HCT116 (cell line): ENCODE data around the gene CCN5. TPM values are rescaled to one million over a fixed set of nuclear protein-coding genes. Genes with fewer than 3 reads are reported as not detected.

Experiments used
- ATAC-seq: fragments of 200-7000 bp; cut with Tn5 transposase; 2 replicates; pipeline ENCODE4 v1.9.1; 2020; ENCODE audit warnings: mild to moderate bottlenecking, moderate library complexity
- BruUV-seq: library from RNA; stranded (reverse); fragments of 400-500 nt; replicated peaks from 2 replicates; lab custom pipeline; 2021; lab: Mats Ljungman, UMichigan
- CTCF ChIA-PET: fragments of 300-600 bp; sonication (Branson Sonifier 250); formaldehyde crosslinking; loops from one replicate; lab custom pipeline; 2021; ENCODE audit warnings: antibody characterized with exemption; lab: Charles Lee
- POLR2A ChIA-PET: fragments of 300-600, 350-600 bp; sonication (Branson Sonifier 250); formaldehyde crosslinking; loops from one replicate; lab custom pipeline; 2021; ENCODE audit warnings: antibody characterized with exemption; lab: Charles Lee
- RAD21 ChIA-PET, 2 experiments: fragments of 300-600 bp; sonication (Branson Sonifier 250); formaldehyde crosslinking; loops; one replicate each; lab custom pipeline; 2023; ENCODE audit warnings: low total read pairs in 2 of 2; ENCODE audit not compliant: uncharacterized antibody in 2 of 2, unreplicated experiment in 2 of 2, low non-redundant PET in 1 of 2; lab: Charles Lee
- DNase-seq: peaks from one replicate; pipeline ENCODE4 v3.0.0-alpha.2; 2010; ENCODE audit warnings: low read depth, low spot score
- H2AFZ ChIP-seq: fragments of 200-600 bp; shearing (Covaris generic), sonication (generic); 2 replicates; pipeline ENCODE4 v1.6.1; 2017; ENCODE audit warnings: low read depth, mixed run types, mixed read lengths, antibody characterized with exemption, low read length; ENCODE audit not compliant: poor library complexity, severe bottlenecking
- H3K27ac ChIP-seq: 2 replicates; pipeline ENCODE4 v1.5.1; 2012; ENCODE audit warnings: low read depth, low read length
- H3K27me3 ChIP-seq: fragments of 200-600 bp; sonication (generic); 2 replicates; pipeline ENCODE4 v1.6.1; 2016; ENCODE audit warnings: mixed run types, low read length, mixed read lengths; ENCODE audit not compliant: insufficient read depth
- H3K36me3 ChIP-seq, 2 experiments: fragments of 200-500 bp in 1 of 2; fragments of 200-600 bp in 1 of 2; sonication (Bioruptor generic) in 1 of 2; sonication (generic) in 1 of 2; 2 replicates each; pipeline versions ENCODE4 v1.5.1 to v1.6.1; 2014 to 2016; ENCODE audit warnings: low read length in 2 of 2, inconsistent platforms in 1 of 2, mixed read lengths in 1 of 2, mixed run types in 1 of 2; ENCODE audit not compliant: insufficient read depth in 2 of 2, control insufficient read depth in 1 of 2
- H3K4me1 ChIP-seq, 2 experiments: fragments of 200-600 bp in 1 of 2; sonication (generic) in 1 of 2; 2 replicates each; pipeline versions ENCODE4 v1.5.1 to v1.6.1; 2012 to 2017; ENCODE audit warnings: low read length in 2 of 2, inconsistent platforms in 1 of 2, mild to moderate bottlenecking in 1 of 2, mixed read lengths in 1 of 2, mixed run types in 1 of 2, moderate library complexity in 1 of 2; ENCODE audit not compliant: insufficient read depth in 2 of 2, control insufficient read depth in 1 of 2
- H3K4me2 ChIP-seq: fragments of 200-600 bp; sonication (generic); 2 replicates; pipeline ENCODE4 v1.6.1; 2017; ENCODE audit warnings: mixed run types, low read length, mixed read lengths
- H3K4me3 ChIP-seq, 2 experiments: fragments of 200-600 bp in 1 of 2; sonication (generic) in 1 of 2; replicated peaks in 1 of 2; 2 replicates each; pipeline ENCODE4 v1.5.1; 2011 to 2016; ENCODE audit warnings: low read length in 2 of 2, control low read depth in 1 of 2, low read depth in 1 of 2, mild to moderate bottlenecking in 1 of 2, mixed read lengths in 1 of 2, mixed run types in 1 of 2
- H3K79me2 ChIP-seq: fragments of 200-600 bp; sonication (generic); 2 replicates; pipeline ENCODE4 v1.6.1; 2017; ENCODE audit warnings: mild to moderate bottlenecking, mixed run types, low read length, moderate library complexity, mixed read lengths; ENCODE audit not compliant: insufficient read depth
- H3K9ac ChIP-seq: fragments of 200-600 bp; sonication (generic); 2 replicates; pipeline ENCODE4 v1.6.1; 2016; ENCODE audit warnings: low read length, mixed read lengths
- H3K9me2 ChIP-seq: fragments of 200-600 bp; sonication (generic), shearing (Covaris generic); 2 replicates; pipeline ENCODE4 v1.6.1; 2017; ENCODE audit warnings: mixed run types, mild to moderate bottlenecking, moderate library complexity; ENCODE audit not compliant: insufficient read depth
- H3K9me3 ChIP-seq, 2 experiments: fragments of 200-500 bp in 1 of 2; fragments of 200-600 bp in 1 of 2; sonication (Bioruptor generic) in 1 of 2; sonication (generic) in 1 of 2; 2 replicates each; pipeline ENCODE4 v1.6.1; 2014 to 2017; ENCODE audit warnings: low read length in 2 of 2, mixed read lengths in 2 of 2, inconsistent platforms in 1 of 2, low read depth in 1 of 2, mild to moderate bottlenecking in 1 of 2, mixed run types in 1 of 2, moderate library complexity in 1 of 2; ENCODE audit not compliant: control insufficient read depth in 1 of 2, insufficient read depth in 1 of 2
- H4K20me1 ChIP-seq: fragments of 200-600 bp; sonication (generic), shearing (Covaris generic); 2 replicates; pipeline ENCODE4 v1.6.1; 2017; ENCODE audit warnings: mixed run types, mild to moderate bottlenecking, moderate library complexity; ENCODE audit not compliant: insufficient read depth
- EGR1 ChIP-seq: IDR thresholded peaks from 2 replicates; pipeline ENCODE4 v1.6.1; 2012; ENCODE audit warnings: low read depth
- ELF1 ChIP-seq: IDR thresholded peaks from 2 replicates; pipeline ENCODE4 v1.6.1; 2012; ENCODE audit warnings: low read depth, borderline replicate concordance
- EZH2 ChIP-seq: fragments of 200-600 bp; sonication (generic); IDR thresholded peaks from 2 replicates; pipeline ENCODE4 v1.6.1; 2017; ENCODE audit warnings: antibody characterized with exemption, mixed run types
- EZH2phosphoT487 ChIP-seq: fragments of 200-600 bp; IDR thresholded peaks from 2 replicates; pipeline ENCODE4 v1.6.1; 2018; ENCODE audit warnings: antibody characterized with exemption, borderline replicate concordance
- POLR2A ChIP-seq: IDR thresholded peaks from 2 replicates; pipeline ENCODE4 v1.7.0; 2011; ENCODE audit warnings: borderline replicate concordance; ENCODE audit not compliant: insufficient read depth, insufficient read length; ENCODE audit errors: extremely low read depth
- RAD21 ChIP-seq: IDR thresholded peaks from 2 replicates; pipeline ENCODE4 v1.6.1; 2012; ENCODE audit warnings: low read depth, mild to moderate bottlenecking
- SP1 ChIP-seq: IDR thresholded peaks from 2 replicates; pipeline ENCODE4 v1.6.1; 2012; ENCODE audit warnings: low read depth
- SRF ChIP-seq: IDR thresholded peaks from 2 replicates; pipeline ENCODE4 v1.6.1; 2012; ENCODE audit warnings: low read depth
- TCF7L2 ChIP-seq: IDR thresholded peaks from 2 replicates; pipeline ENCODE4 v1.7.0; 2011; ENCODE audit warnings: borderline replicate concordance, inconsistent platforms; ENCODE audit not compliant: insufficient read depth, insufficient read length; ENCODE audit errors: extremely low read depth
- YY1 ChIP-seq: IDR thresholded peaks from 2 replicates; pipeline ENCODE4 v1.6.1; 2011; ENCODE audit warnings: low read length, low read depth, moderate library complexity, mild to moderate bottlenecking; ENCODE audit not compliant: insufficient replicate concordance; ENCODE audit errors: extremely low read depth
- ZFX ChIP-seq: fragments of 450-650 bp; IDR thresholded peaks from 2 replicates; pipeline ENCODE4 v1.6.1; 2017
- ZNF274 ChIP-seq: fragments of 200-500 bp; sonication (Bioruptor generic); IDR thresholded peaks from 2 replicates; pipeline ENCODE4 v1.6.1; 2014; ENCODE audit warnings: mild to moderate bottlenecking, low read depth, low read length, inconsistent platforms
- intact Hi-C: fragments of 100-400 bp; cut with micrococcal nuclease; formaldehyde crosslinking; loops from 2 replicates; pipeline ENCODE4 v1.10.0; 2022
- total RNA-seq: library from RNA; stranded (reverse); gene quantifications from one replicate; pipeline ENCODE4 v1.2.1, GENCODE V29; 2021; ENCODE audit not compliant: unreplicated experiment
- TF ChIP-seq, protein P1 (sequence below): IDR thresholded peaks from 2 replicates; pipeline ENCODE4 v1.6.1; 2012
- TF ChIP-seq, protein P2 (sequence below): IDR thresholded peaks from 2 replicates; pipeline ENCODE4 v1.6.1; 2012
- TF ChIP-seq, protein P3 (sequence below), 3 experiments: fragments of 200-600 bp in 1 of 3; sonication (generic) in 1 of 3; IDR thresholded peaks in 2 of 3; conservative IDR thresholded peaks in 1 of 3; 2 replicates each; pipeline ENCODE4 v1.5.1; 2012 to 2017; ENCODE audit warnings: low read depth in 2 of 3, low read length in 2 of 3, antibody characterized with exemption in 1 of 3, borderline replicate concordance in 1 of 3, control low read depth in 1 of 3, mild to moderate bottlenecking in 1 of 3, mixed read lengths in 1 of 3, mixed run types in 1 of 3, moderate library complexity in 1 of 3; ENCODE audit not compliant: insufficient read depth in 1 of 3
- TF ChIP-seq, protein P4 (sequence below): IDR thresholded peaks from 2 replicates; pipeline ENCODE4 v1.6.1; 2011; ENCODE audit warnings: mild to moderate bottlenecking, low read length, moderate library complexity; ENCODE audit not compliant: insufficient replicate concordance; ENCODE audit errors: extremely low read depth

CCN5 gene
- total RNA-seq, 1 experiment from 2014 or later = 0.20 TPM

DNA sequence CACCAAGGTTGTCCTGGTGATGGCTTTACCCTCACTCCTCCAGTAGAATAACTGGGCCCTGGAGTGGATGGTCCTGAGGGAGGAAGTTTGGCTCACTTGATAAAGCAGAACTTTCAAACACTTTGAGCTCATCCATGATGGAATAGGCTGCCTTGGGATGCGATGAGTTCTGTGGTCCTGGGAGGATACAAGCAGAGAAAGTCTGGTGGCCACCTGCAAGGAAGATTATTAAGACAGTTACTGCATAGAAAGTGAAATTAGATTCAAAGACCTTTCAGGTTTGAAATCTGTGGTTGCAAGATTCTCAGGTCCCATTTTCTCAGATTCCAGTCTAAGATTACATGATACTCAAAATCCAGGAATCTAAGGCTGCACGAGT is 19.9 kb upstream of the CCN5 start (continued):
- TF ChIP-seq EZH2 (no peak), TCF7L2 (no peak)

DNA sequence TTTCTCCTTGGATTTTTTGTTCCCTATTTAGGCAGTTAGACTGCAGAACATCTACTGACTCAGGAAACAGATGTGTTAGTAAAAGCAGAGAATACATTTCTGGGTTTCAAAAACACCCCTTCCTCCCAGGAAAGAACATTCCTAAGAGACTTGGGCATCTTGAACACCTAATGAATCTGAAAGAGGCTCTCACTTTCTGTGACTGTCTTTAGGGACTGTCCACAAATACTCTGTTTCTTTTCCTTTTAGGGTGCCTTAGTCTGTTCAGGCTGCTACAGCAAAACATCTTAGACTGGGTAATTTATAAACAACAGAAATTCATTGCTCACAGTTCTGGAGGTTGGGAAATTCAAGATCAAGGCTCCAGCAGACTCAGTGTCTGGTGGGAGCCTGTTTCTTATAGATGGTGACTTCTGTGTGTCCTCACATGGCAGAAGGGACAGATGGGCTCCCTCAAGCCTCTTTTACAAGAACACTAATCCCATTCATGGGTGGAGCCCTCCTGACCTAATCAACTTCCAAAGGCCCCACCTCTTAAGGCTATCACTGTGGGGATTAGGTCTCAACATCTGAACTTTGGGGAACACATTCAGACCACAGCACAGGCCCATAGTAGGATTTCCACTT is 19.4 kb upstream of the CCN5 start:
- intact Hi-C loops = no loop called here
- ATAC-seq (no peak), DNase-seq (no peak)
- Histone ChIP-seq H3K9me2 (no peaks in the 10 kb centered on the region), H3K4me1 (peaks cover 19 to 20% of the 10 kb centered on the region in 2 experiments), H3K9me3 (peaks cover 0 to 5% of the 10 kb centered on the region in 2 experiments; a peak in 1 of 4 replicates), H4K20me1 (no peaks in the 10 kb centered on the region), H3K4me2 (no peak overlapping the region), H3K27ac (no peak overlapping the region), H3K27me3 (0 out of 2 replicates have a peak, but pooled peaks cover 4% of the 10 kb centered on the region), H2AFZ (no peak overlapping the region)
- CTCF ChIA-PET = interaction anchor here (1.0 kb wide), 1 partner anchor 12 kb away, joined by 3 read pairs; no protein-coding TSS in a partner anchor
- BruUV-seq = no TSS peak
- POLR2A ChIA-PET = no interaction called here
- TF ChIP-seq ZNF274 = no peak
- no peak for TF ChIP-seq POLR2A
- TF ChIP-seq, protein P1, sequence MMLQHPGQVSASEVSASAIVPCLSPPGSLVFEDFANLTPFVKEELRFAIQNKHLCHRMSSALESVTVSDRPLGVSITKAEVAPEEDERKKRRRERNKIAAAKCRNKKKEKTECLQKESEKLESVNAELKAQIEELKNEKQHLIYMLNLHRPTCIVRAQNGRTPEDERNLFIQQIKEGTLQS = no peak
- TF ChIP-seq ELF1 = no peak
- no peak for TF ChIP-seq SRF
- no peak for TF ChIP-seq RAD21
- TF ChIP-seq EGR1 = no peak
- no peak for TF ChIP-seq YY1
- TF ChIP-seq, protein P2, sequence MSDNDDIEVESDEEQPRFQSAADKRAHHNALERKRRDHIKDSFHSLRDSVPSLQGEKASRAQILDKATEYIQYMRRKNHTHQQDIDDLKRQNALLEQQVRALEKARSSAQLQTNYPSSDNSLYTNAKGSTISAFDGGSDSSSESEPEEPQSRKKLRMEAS = no peak
- no peak for TF ChIP-seq ZFX
- TF ChIP-seq, protein P3, sequence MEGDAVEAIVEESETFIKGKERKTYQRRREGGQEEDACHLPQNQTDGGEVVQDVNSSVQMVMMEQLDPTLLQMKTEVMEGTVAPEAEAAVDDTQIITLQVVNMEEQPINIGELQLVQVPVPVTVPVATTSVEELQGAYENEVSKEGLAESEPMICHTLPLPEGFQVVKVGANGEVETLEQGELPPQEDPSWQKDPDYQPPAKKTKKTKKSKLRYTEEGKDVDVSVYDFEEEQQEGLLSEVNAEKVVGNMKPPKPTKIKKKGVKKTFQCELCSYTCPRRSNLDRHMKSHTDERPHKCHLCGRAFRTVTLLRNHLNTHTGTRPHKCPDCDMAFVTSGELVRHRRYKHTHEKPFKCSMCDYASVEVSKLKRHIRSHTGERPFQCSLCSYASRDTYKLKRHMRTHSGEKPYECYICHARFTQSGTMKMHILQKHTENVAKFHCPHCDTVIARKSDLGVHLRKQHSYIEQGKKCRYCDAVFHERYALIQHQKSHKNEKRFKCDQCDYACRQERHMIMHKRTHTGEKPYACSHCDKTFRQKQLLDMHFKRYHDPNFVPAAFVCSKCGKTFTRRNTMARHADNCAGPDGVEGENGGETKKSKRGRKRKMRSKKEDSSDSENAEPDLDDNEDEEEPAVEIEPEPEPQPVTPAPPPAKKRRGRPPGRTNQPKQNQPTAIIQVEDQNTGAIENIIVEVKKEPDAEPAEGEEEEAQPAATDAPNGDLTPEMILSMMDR (IDR thresholded peaks at IDR 0.05 in 2 of 3, conservative IDR thresholded peaks at IDR 0.05 in 1 of 3; ENCODE audit: borderline replicate concordance in 1 of 3, insufficient read depth in 1 of 3, low read depth in 2 of 3, low read length in 2 of 3) = no peak
- TF ChIP-seq, protein P4, sequence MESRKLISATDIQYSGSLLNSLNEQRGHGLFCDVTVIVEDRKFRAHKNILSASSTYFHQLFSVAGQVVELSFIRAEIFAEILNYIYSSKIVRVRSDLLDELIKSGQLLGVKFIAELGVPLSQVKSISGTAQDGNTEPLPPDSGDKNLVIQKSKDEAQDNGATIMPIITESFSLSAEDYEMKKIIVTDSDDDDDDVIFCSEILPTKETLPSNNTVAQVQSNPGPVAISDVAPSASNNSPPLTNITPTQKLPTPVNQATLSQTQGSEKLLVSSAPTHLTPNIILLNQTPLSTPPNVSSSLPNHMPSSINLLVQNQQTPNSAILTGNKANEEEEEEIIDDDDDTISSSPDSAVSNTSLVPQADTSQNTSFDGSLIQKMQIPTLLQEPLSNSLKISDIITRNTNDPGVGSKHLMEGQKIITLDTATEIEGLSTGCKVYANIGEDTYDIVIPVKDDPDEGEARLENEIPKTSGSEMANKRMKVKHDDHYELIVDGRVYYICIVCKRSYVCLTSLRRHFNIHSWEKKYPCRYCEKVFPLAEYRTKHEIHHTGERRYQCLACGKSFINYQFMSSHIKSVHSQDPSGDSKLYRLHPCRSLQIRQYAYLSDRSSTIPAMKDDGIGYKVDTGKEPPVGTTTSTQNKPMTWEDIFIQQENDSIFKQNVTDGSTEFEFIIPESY = no peak
- TF ChIP-seq SP1 = no peak
- no peak for TF ChIP-seq EZH2phosphoT487
- TF ChIP-seq, all 23 proteins: peak for 0
- Histone ChIP-seq H3K4me3 (no peak overlapping the region), H3K9ac (no peak overlapping the region), H3K36me3 (no peaks in the 10 kb centered on the region), H3K79me2 (no peaks in the 10 kb centered on the region)
- RAD21 ChIA-PET = no interaction called here
